Right ventricle myocardium superior (tissue), 1 donor: ENCODE data around the gene SPRR4. TPM values are rescaled to one million over a fixed set of nuclear protein-coding genes. Genes with fewer than 3 reads are reported as not detected.
"Not testable (repeated sequence)": the region's sequence is repeated elsewhere in the genome, so short reads cannot be mapped to it uniquely, and the experiment has no call there.

Experiments used
- ATAC-seq: fragments of 200-7000 bp; cut with Tn5 transposase; one replicate; pipeline ENCODE4 v1.9.1; 2020; ENCODE audit warnings: mild to moderate bottlenecking; ENCODE audit not compliant: poor library complexity
- DNase-seq: peaks from one replicate; pipeline ENCODE4 v3.0.0-alpha.2; 2020
- intact Hi-C: fragments of 100-400 bp; cut with DNase I; formaldehyde crosslinking; loops from one replicate; pipeline ENCODE4 v1.11.2; 2022
- total RNA-seq: library from RNA; stranded (reverse); fragmentation: NEBNext Ultra II Directional; extraction: Animal tissue kit (Norgen Biotek cat#: 25700); gene quantifications from one replicate; pipeline ENCODE4 v1.2.1, GENCODE V29; 2021
- donor health status: DM: no; HTN: yes; CAD: no; lungs with severe emphysema.

The SPRR4 gene
- total RNA-seq, 1 donor from 2014 or later, result not detected

DNA sequence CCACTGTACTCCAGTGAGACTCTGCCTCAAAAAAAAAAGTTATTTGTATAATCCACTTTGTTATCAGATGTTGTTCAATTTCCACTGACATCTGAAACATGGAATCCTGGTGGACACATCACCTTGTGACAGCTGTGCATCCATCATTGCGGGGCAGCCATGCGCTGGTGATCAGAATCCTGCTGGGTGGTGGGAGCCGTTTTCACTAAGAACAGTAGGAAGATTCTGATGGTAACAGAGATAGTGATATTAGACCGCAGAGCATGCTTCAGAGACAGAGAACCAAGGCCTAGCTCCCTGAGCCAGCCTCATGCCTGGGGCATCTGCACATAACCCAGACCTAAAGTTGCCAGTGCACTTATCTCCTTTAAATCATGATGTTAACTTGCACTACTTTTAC lies 28.0 kb downstream of the SPRR4 start:
- intact Hi-C loops, result no loop called here
- no peak for DNase-seq
- no peak for ATAC-seq

DNA sequence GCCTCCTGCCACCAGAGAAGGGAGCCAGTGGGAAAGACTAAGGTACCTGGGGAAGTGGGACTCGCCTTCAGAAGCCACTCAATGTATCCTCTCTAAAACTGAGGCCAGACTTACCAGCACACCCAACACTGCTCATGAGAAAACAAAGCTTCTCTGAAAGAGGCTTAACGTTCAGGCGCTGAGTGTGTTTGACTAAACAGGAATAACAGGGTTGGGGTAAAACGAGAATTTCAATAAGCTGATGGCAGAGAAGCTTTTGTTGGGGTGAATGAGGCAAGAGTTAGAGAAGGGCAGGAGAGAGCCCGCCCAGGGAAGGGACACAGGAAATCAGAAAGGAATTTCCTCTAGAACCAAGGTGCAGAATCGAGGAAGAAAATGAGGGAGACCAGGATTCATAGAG lies 29.4 kb downstream of the SPRR4 start:
- intact Hi-C loops, result no loop called here
- ATAC-seq (no peak), DNase-seq (no peak)

DNA sequence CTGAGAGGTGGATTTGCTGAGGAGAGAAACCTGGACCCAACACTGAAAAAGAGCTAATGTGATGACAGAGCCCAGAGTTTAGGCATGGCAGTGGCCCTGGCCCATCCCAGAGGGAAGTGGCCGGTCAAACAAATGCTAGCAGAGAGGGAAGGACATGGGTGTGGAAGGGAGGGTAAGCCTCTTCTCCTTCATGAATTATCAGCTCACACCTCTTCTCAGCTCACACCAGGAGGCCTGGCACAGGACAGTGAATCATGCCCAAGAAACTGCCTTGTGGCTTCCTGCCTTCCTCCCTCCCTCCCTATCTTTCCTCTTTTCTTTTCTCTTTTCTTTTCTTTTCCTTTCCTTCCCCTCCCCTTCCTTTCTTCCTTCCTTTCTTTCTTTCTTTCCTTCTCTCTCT lies 29.8 kb downstream of the SPRR4 start:
- intact Hi-C loops, result no loop called here

DNA sequence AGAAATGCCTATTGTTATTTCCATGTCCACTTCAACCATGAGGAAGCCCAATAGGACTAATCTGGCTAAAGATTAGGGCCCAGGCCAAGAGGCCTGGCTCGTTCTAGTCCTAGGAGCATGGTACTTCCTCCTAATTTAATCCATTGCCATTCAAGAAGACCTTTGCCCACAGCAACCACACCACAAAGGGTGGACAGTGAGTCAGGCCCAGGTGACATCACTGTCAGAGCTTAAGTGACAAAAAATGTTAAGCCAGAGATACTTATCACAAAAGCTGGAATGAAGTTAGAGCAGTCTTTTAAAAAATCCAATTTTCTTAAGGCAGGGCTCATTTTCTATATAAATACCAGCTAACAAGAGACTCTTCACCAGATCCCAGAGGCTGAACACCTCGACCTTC lies 30.9 kb downstream of the SPRR4 start, which contains the start of gene SPRR3:
Gene SPRR3, plus strand, starts transcription at position 368 of the 400 bp plus-strand sequence. CDS start 1,272 bp downstream, outside the sequence.
- no peak for ATAC-seq
- intact Hi-C loops, result no loop called here

More for the DNA sequence above, 29.8 kb downstream of the SPRR4 start:
- DNase-seq (no peak), ATAC-seq (no peak)

DNA sequence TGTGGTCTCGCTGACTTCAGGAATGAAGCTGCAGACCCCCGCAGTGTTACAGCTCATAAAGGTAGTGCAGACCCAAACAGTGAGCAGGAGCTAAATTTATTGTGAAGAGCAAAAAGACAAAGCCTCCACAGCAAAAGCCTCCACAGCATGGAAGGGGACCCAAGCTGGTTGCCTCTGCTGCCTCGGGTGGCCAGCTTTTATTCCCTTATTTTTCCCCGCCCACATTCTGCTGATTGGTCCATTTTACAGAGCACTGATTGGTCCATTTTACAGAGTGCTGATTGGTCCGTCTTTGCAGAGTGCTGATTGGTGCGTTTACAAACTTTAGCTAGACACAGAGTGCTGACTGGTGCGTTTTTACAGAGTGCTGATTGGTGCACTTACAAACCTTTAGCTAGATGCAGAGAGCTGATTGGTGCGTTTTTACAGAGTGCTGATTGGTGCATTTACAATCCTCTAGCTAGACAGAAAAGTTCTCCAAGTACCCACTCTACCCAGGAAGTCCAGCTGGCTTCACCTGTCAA lies 40.8 kb downstream of the SPRR4 start:
- ATAC-seq, DNase-seq, intact Hi-C loops: not testable (repeated sequence)

More for the DNA sequence above, 30.9 kb downstream of the SPRR4 start, which contains the start of gene SPRR3:
- DNase-seq, result no peak

DNA sequence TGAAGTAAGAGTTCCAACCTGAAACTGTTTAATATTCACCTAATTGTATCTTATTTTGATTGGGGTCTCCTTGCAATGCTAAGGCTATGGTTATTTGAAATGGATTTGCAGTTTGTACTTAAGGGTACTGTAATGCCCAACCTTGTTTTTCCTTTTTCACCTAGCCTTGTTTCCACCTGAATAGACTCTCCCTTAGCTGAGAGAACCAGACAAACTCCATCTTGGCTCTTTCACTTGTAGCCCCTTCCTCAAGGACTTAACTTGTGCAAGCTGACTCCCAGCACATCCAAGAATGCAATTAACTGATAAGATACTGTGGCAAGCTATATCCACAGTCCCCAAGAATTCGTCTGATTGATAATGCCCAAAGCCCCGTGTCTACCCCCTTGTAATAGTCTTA lies 51.4 kb downstream of the SPRR4 start:
- ATAC-seq, intact Hi-C loops, DNase-seq: not testable (repeated sequence)

Other genes starting within 250 kb of the SPRR4 start
- gene KPRP, start 212.6 kb upstream of the SPRR4 start, total RNA-seq, result not detected
- not detected for gene LCE1F, start 195.5 kb upstream of the SPRR4 start, total RNA-seq
- not detected for gene LCE1E, start 184.4 kb upstream of the SPRR4 start, total RNA-seq
- gene LCE1D, start 173.9 kb upstream of the SPRR4 start, total RNA-seq, result not detected
- not detected for gene LCE1C, start 164.0 kb upstream of the SPRR4 start, total RNA-seq
- not detected for gene LCE1B, start 158.7 kb upstream of the SPRR4 start, total RNA-seq
- not detected for gene LCE1A, start 143.2 kb upstream of the SPRR4 start, total RNA-seq
- not detected for gene LCE6A, start 127.8 kb upstream of the SPRR4 start, total RNA-seq
- gene LCE7A, start 110.7 kb upstream of the SPRR4 start, total RNA-seq, result not detected
- gene SMCP, start 92.3 kb upstream of the SPRR4 start, total RNA-seq, result not detected
- gene IVL, start 62.1 kb upstream of the SPRR4 start, total RNA-seq, result not detected
- not detected for gene SPRR5, start 23.4 kb upstream of the SPRR4 start, total RNA-seq
- gene SPRR1A, start 13.4 kb downstream of the SPRR4 start, total RNA-seq, result not detected
- gene SPRR3, start 31.1 kb downstream of the SPRR4 start, total RNA-seq, result not detected
- gene SPRR1B, start 60.6 kb downstream of the SPRR4 start, total RNA-seq, result not detected
- not detected for gene SPRR2D, start 70.5 kb downstream of the SPRR4 start, total RNA-seq
- not detected for gene SPRR2A, start 86.9 kb downstream of the SPRR4 start, total RNA-seq
- not detected for gene SPRR2B, start 101.0 kb downstream of the SPRR4 start, total RNA-seq
- not detected for gene SPRR2E, start 123.9 kb downstream of the SPRR4 start, total RNA-seq
- gene SPRR2F, start 142.9 kb downstream of the SPRR4 start, total RNA-seq, result not detected
- not detected for gene SPRR2G, start 180.2 kb downstream of the SPRR4 start, total RNA-seq
- not detected for gene LELP1, start 232.8 kb downstream of the SPRR4 start, total RNA-seq
- gene PRR9, start 246.9 kb downstream of the SPRR4 start, total RNA-seq, result not detected